AG09309 (cell line): ENCODE measurements around the gene RNF112.

ENCODE experiments used
- DNase-seq: peaks from one replicate; pipeline ENCODE4 v3.0.0-alpha.2; 2010; ENCODE audit warnings: low read depth
- H3K4me3 ChIP-seq: 2 replicates; pipeline ENCODE4 v1.5.1; 2011; ENCODE audit warnings: mild to moderate bottlenecking, low read depth, low read length, moderate library complexity; ENCODE audit not compliant: control insufficient read depth
- TF ChIP-seq, protein P1 (sequence below): IDR thresholded peaks from 2 replicates; pipeline ENCODE4 v1.5.1; 2011; ENCODE audit warnings: mild to moderate bottlenecking, low read depth, low read length, inconsistent platforms; ENCODE audit not compliant: insufficient read depth, control insufficient read depth; ENCODE audit errors: missing control alignments

RNF112 gene

DNA sequence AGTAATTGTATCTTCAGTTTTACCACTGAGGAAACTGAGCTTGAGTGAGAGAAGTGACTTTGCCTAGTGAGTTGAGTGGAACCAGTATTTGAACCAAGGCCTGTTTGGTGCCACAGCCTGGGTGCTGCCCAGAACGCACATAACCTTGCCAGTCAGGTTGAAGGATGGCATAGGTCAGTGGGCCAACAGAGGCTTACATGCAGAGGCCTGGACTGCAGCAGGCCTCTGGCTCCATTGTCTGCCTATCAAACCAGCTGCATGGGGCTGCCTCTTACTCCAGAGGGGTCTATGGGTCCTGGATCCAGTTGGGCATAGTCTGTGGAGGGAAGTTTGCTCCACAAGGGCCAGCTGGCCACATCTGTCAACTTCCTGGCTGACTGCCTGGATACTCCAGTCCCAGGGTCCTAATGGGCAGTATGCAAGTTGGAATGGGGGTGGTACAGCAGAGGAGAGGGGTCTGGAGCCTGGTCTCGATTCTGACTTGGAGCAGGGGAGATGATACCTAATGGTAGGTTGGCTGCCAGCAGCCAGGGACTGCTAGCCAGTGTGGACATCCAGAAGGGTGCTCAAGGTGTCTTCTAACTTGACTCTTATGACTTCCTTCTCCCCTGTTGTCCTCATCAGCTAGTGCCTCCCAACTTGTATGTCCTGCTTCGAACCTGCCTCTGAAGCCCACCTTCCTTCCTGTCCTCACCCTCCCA, 11.1 kb upstream of the RNF112 start:
- no peak for DNase-seq
- TF ChIP-seq, protein P1, sequence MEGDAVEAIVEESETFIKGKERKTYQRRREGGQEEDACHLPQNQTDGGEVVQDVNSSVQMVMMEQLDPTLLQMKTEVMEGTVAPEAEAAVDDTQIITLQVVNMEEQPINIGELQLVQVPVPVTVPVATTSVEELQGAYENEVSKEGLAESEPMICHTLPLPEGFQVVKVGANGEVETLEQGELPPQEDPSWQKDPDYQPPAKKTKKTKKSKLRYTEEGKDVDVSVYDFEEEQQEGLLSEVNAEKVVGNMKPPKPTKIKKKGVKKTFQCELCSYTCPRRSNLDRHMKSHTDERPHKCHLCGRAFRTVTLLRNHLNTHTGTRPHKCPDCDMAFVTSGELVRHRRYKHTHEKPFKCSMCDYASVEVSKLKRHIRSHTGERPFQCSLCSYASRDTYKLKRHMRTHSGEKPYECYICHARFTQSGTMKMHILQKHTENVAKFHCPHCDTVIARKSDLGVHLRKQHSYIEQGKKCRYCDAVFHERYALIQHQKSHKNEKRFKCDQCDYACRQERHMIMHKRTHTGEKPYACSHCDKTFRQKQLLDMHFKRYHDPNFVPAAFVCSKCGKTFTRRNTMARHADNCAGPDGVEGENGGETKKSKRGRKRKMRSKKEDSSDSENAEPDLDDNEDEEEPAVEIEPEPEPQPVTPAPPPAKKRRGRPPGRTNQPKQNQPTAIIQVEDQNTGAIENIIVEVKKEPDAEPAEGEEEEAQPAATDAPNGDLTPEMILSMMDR: no peak
- no peak overlapping the region for H3K4me3 ChIP-seq

DNA sequence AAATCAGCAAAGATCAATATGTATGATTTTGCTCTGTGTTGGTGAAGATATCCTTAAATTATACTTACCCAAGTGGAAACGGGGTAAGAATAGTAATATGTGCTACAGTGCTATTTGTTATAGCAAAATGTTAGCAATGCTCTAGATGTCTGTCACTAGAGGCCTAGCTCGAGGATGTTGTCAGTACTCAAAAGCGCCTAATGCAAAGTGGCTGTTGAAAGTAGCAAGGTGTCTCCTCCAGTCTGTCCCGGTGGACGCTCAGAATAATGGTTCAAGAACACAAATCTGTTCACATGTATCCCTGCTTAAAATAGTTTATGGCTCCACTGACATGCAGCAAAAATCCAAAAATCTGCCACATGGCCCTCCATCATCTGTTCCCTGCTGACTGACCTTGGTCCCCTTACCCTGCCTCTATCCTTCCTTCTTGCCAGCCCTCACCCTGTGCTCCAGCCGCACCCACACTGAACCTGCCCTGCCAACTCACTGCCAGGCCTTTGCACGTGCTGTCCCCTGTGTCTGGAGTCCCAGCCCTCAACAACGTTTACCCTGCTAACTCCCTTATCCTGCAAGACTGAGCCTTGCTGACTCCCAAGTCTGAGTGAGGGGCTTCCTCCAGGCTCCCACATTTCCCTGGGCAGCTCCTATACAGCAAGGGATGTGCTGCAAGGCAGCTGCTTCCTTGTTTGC, 9.6 kb upstream of the RNF112 start:
- DNase-seq: no peak
- TF ChIP-seq, protein P1: no peak
- H3K4me3 ChIP-seq: no peak overlapping the region

DNA sequence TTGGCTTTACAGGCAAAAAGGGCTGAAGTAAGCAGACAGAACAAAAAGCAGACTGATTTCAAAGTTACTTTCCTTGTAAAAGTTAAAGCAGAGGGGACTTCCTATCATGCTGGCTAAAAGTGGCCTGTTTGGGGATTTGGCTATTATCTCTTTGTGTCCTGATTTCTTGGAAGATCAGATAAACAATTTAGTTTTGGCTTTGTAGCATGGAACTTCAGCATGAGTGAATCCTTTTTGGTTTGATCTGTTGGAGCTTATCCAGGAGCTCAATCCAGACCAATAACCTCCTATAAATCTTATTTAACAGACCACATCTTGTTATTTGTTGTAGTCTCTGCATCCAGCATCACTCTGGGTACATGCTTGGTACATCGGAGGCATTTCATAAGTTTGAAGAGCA, 8.9 kb upstream of the RNF112 start:
- H3K4me3 ChIP-seq: no peak overlapping the region
- TF ChIP-seq, protein P1: no peak
- no peak for DNase-seq

DNA sequence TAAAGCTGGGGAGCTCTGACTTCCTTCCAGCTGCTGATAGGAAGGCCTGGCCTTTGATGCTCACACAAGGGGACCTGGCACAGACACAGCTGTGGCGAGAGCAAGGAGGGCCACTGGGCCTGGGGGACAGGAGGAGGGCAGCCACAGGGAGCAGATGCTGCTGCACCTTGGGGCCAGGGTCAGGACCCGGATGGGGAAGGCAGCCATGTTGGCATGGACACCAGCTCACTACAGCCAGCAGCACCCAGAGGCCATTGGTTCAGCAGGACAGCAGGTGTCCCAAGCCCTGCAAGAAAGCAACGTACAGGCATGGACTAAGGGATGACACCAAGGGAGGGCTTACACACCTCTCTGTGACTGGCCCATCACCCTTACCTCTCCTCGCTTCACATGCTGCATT, 8.0 kb upstream of the RNF112 start:
- no peak for DNase-seq
- H3K4me3 ChIP-seq: no peak overlapping the region
- TF ChIP-seq, protein P1: no peak

DNA sequence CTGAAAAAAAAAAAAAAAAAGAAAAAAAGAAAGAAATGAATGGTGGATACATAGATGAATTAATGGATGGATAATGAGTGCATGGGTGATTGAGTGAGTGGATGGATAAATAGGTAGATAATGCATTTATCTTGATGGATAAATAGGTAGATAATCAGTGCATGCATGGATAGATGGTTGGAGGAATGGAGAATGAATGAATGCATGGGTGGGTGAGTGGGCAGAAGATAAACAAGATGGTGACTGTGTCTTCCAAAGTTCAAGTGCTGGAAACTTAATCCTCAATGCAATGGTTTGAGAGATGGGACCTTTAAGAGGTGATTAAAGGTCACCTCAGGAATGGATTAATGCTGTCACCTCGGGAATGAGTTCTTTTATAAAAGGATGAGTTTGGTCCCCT, 6.8 kb upstream of the RNF112 start:
- TF ChIP-seq, protein P1: no peak
- DNase-seq: no peak

DNA sequence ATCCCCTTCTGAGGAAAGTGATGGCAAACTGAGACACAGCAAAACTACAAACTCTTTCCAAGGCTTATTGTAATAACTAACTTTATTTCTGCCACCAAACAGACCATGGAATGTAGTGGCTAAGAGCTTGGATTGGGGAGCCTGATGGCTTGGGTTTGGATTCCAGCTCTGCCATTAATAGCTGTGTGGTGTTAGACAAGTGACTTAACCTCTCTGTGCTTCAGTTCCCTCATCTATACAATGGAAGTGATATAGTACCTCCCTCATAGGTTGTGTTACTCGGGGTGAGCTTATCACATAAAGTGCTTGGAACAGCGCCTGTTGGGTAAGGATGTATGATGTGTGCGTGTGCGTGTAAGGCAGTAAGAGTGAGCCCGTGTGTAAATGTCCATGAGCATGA, 5.9 kb upstream of the RNF112 start:
- DNase-seq: no peak
- H3K4me3 ChIP-seq: no peak overlapping the region
- TF ChIP-seq, protein P1: no peak

More for the DNA sequence above, 6.8 kb upstream of the RNF112 start:
- no peak overlapping the region for H3K4me3 ChIP-seq
